Hypothalamus (tissue), 51 donors: ENCODE data around the gene KIF26A.
A peak's percentile ranks its signal among the peaks of the same experiment; 100 is the strongest.
"Not testable (repeated sequence)": the region's sequence is repeated elsewhere in the genome, so short reads cannot be mapped to it uniquely, and the experiment has no call there.

Experiments used
- DNase-seq, 51 donors: peaks; one replicate each; lab custom pipeline; 2025; lab: John Stamatoyannopoulos, UW

Gene KIF26A

DNA sequence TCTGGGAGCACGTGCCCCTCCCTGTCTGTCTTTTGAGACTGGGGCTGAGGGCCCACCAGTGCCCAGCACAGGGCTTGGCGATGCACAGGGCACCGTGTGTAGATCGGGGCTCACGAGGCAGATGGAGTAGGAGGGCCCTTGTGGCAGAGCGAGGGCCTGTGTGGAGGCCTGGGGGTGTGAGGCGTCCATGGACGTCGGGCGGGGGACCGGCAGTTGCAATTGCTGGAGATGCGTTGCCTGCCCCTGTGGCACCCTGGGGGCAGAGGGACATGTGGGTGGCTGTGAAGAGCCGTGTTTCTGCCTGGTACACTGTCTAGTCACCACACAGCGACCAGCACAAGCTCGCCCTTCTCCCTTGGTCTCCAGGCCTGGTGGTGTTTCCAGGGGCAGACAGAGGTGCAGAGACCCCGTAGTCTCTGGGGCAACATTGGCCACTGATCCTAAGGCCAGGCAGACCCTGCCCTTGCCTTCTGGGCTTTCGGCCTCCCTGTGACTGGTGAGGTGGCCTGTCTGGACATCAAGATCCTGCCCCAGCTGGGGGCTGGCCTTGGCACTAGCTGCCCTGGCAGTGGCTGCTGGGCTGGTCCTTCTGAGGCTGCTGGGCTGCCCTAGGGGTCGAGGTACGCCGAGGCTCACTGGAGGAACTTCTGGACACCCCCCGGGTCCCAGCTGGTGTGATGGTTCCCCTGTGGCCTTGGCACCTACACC lies 14.5 kb downstream of the KIF26A start:
- no peak for DNase-seq

DNA sequence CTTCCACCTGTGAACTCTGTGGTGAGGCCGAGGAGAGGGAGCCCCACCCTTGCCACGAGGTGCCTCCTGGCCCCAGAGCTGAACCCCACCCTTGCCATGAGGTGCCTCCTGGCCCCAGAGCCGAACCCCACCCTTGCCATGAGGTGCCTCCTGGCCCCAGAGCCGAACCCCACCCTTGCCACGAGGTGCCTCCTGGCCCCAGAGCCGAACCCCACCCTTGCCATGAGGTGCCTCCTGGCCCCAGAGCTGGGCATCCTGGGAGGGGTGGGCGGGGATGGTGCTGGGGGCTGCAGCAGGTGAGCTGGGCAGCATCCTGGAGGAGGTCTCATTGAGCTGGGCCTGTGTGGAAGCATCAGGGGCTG lies 15.0 kb downstream of the KIF26A start:
- not testable (repeated sequence) for DNase-seq

DNA sequence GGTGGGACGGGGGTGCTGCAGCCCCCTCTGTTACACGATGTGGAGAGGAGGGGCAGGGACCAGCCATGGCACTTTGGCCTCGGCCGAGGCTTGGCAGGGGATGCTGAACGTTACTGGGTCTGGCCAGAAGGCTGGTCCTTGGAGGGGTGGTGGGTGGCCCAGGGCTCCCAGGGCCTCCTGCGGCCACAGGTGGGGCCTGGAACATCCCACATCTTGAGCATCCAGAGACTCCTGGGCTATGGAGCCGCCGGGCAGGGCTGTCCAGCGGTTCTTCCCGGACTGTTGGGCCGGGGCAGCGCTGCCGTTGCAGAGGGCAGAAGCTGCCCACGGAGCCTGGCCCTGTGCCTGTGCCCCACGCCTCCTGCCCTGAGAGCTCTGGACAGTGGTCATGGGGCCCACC lies 15.9 kb downstream of the KIF26A start:
- no peak for DNase-seq

DNA sequence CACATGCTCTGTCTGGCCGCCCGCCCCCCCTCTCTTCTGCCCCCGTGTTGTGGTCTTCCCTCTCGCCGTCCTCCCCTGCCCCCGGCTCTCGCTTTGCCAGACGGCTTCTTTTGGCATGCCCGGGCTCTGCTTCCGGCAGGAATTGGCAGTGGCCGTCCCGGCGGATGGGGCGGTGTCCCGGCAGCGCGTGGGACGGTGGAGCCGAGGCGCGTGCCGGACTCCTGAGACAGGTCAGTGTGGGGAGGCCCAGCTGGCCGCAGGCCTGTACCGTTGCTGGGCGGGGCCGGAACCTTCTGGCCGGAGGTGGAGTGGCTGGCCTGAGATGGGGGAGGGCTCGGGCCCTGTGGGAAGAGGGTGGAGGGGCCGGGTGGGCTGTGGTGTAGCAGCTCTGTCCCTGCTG lies 17.1 kb downstream of the KIF26A start:
- no peak for DNase-seq

DNA sequence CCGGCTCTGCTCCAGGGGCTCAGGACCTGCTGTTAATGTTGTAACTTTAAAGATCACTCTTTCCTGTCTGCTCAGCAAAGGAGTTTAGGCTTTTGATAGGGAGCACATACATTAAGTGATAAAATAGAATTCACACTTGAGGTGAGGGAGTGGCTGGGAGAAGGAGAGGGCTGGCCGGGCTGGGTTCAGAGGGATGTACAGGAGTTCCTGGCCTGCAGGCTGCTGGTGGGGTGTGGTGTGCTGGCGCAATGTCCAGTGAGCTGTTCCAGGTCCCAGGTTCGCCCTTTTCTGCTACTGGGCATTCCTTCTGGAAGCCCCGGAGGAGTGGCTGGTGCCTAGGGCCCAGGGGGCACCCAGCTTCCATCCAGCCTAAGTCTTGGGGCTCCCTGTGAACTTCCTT lies 17.8 kb downstream of the KIF26A start:
- DNase-seq = no peak

DNA sequence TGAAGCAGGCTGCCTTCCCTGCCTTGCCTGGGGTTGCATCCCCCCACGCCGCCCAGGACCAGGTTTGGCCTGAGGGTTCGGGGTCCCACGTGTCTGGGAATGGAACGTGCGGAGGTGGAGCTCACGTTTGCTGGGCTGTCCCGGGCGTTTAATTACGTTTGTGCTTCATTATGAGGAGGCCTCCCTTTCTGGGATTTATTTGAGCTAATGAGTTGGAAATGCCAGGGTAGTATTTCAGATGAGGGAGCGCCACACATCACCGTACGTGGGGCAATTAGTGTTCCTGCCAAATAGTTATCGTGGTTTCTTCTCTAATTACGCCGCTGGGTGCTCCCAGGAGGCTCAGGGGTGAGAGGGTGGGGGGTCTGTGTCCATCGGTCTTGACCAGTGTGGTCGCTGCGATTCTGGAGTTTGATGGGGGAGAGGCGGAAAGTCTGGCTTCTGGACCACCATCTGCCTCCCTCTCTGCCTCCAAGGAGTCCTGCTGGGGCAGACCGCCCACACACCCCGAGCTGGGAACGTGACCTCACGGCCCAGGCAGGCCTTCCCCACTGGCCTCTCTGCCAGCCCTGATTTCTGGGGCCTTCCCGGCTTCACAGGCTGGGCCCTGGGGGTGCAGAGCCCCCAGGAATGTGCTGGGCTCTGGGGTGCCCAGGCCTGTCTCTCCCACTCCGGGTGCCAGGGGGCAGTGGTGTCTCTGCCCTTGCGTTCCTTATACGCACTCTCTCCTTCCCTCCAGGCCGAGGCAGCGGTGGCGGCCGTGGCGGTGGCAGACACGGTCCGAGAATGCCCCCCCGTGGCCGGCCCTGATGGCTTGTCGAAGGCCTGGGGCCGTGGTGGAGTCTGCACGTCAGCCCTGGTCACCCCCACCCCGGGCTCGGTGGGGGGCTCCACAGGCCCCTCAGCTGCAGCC lies 18.9 kb downstream of the KIF26A start:
- no peak for DNase-seq

DNA sequence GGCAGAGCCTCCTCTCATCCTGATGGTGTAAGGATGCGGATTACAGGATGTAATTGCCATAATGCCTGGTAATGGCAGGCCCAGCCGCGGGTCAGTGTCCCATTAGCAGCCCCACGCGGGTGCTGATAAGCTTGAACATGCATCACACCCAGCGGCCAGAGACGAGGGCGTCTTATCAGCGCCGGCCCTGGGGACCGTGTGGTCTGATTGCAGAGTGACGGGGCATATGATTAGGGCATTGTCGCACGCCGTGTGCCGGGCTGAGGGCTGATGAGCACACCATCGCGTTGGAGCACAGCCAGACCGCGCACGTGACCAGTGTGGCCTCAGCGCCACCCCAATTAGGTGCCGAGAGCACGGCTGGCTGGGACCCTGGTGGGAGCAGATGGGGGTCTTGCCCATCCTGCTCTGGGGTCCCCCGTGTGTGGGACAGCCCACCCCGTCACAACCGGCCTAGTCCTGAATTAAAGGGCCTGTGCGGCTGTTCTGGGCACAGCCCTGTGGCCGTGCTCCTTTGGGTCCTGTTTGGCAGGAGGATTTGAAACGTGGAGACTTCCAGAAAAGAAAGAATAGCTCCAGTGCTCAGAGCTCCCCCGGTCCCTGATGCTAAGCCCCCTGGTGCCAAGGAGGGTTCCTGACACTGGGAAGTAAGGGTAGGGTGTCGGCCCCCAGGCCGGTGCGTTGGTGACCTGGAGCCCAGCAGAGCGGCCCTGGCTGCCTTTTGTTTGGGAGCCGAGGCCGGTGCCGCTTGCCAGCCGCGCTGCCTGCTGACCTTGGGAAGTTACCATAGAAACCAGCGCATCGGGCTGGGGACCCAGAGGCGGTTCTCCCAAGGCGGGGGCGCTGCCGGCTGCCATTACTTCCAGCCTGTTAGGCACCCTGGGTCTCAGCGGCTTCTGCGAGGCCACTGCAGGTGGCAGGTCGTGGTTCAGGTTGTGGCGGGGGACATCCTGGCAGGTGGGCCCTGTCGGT lies 20.7 kb downstream of the KIF26A start:
- peak in 30 of 51 donors; percentile 6 to 74 (median 44) for DNase-seq

DNA sequence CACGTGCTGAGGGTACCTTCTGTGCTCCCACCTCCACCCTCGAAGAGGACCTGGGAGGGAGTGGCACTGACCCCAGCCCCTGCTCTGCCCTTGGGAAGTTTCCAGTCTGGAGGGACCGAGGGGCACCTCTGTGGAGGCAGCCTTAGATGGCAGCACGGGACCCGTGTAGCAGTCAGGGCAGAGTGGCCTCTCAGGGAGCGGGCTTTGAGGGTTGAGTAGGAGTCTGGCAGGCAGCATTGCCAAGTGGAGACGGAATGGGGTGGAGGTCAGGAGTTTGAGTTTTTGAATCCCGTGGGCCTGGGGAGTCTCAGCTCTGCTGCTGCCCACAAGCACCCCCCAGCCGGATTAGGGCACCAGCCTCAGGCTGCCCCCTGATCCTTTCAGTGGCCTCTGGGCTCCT lies 21.6 kb downstream of the KIF26A start:
- no peak for DNase-seq

DNA sequence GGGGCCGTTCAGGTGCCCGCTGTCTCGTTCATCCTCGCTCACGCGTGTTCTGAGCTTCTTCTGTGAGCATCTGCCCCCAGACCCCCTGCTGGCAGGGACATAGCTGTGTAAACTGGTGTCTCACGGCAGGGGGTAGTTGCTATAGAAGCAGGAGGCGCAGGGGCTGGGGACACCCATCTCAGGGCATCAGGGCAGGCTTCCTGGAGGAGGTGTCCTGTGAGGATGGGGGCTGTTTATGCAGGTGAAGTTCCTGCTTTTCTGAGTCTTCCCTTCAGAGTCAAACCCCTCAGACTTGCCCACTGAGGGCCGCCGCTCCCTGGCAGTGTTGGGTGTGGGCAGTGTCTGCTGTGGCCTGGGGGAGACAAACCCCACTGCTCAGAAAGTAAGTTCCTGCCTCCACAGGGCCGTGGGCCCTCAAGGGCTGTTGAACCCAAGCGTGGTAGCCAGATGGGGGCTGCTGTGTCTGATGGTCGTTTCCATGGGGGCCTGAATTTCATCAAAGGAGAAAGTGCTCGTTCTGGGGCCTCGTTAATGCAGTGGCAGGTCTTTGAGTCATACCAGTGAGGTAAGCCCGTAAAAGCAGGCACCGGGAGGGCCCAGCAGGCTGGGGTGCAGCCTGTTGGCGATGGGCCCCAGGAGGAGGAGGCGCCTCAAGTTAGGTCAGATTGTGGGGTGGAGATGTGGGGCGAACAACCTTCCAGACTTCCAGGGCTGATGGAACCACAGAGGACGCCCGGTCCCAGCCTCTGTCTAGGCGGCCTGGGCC lies 23.4 kb downstream of the KIF26A start:
- DNase-seq = no peak

DNA sequence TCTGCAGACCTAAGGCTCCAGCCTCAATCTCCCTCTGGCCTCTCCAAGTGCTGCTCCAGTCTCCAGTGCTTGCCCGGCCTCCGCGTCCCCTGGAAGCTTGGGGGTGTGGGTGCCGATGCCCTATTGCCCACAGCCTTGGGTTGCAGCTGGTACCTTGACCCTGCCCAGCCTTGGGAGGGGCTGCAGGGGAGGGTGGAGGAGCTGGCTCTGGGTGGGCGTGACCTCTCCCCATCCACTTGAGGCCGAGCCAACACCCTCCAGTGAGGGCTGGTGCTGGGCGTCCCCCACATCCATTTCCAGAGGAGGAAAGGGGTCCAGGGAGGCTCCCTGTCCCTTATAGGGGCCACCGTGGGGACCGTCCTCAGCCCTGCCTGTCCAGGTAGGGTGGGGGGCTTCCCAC lies 24.1 kb downstream of the KIF26A start:
- DNase-seq = no peak

DNA sequence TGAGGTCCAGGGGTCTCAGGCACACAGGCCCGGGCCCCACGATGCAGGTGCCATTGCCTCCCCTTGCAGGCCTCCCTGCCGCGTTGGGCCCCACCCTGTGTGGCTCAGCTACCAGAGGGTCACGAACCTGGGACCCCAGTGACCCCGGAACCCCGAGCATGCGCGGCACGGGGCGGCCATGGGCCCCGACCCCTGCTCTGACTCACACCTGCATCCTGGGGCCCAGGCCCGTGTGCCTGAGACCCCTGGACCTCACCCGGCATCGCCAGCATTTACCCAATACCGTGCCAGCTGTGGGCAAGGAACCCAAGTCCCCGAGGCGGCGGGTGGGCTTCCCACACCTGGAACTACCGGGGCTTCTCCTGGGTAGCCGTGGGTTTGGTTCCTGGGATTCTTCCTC lies 25.2 kb downstream of the KIF26A start:
- no peak for DNase-seq

DNA sequence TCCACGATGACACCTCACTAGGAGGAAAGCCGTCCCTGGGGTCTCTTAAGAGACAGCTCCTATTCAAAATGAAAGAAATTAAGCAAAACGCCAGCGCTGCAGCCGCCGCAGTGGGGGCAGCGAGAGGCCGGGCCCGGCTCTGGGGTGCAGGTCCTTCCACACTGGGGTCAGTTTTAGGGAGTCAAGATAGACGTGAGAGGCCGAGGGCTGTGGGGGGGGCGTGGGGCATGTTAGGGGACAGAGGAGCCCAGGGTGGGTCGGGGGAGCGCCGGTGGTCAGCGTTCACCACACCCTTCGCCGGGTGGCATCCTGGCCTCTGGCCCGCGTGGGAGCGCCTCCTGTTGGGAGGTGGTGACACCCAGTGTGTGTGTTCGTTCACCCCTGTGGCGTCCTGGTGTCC lies 25.7 kb downstream of the KIF26A start:
- DNase-seq = no peak

DNA sequence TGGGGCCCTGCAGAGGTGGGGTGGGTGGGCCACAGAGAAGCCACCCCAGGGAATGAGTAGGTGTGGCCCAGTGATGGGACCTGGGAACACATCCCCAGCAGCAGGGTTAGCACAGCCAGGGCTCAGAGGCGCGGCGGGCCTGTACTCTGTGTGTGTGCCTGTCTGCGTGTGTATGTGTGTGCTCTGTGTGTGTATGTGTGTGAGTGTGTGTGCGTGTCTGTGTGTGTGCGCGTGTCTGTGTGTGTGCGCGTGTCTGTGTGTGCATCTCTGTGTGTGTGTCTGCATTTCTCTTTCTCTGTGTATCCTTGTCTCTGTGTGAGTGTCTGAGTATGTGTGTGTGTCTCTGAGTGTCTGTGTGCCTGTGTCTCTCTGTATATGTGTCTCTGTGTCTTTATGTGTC lies 26.1 kb downstream of the KIF26A start:
- no peak for DNase-seq

DNA sequence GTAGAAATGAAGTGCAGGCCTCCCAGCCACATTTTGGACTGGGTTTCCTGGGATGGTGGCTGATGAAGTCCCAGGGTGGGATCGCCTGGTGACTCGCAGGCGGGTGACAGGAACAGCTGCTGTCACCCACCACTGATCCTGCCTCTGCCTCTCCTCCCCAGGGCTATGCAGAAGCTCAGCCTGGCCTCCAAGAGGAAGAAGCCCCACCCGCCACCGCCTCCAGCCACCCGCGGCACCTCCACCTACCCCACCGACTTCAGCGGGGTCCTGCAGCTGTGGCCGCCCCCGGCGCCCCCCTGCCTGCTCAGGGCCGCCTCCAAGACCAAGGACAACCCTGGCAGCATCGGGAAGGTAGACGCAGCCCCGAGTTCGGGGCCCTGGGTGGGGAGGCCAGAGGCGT lies 28.3 kb downstream of the KIF26A start:
- no peak for DNase-seq

DNA sequence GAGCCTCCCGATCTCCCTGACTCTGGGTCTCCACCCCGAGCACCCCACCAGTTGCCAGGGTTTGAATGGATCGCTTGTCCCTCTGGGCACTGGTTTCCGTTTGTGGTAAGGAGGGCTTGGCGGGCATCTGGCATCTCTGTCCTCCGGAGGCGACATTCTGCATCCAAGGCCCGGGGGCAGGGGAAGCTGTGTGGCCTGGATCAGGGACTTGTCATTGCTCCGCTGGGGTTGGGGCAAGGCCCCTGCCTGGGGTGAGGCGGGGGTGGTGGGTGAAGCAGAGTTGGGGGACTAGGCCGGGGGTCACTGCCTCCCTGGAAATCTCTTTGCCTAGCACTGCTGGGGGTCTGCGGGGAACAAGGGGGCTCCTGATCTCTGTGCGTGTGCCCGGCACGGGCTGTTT lies 30.2 kb downstream of the KIF26A start:
- DNase-seq = no peak

DNA sequence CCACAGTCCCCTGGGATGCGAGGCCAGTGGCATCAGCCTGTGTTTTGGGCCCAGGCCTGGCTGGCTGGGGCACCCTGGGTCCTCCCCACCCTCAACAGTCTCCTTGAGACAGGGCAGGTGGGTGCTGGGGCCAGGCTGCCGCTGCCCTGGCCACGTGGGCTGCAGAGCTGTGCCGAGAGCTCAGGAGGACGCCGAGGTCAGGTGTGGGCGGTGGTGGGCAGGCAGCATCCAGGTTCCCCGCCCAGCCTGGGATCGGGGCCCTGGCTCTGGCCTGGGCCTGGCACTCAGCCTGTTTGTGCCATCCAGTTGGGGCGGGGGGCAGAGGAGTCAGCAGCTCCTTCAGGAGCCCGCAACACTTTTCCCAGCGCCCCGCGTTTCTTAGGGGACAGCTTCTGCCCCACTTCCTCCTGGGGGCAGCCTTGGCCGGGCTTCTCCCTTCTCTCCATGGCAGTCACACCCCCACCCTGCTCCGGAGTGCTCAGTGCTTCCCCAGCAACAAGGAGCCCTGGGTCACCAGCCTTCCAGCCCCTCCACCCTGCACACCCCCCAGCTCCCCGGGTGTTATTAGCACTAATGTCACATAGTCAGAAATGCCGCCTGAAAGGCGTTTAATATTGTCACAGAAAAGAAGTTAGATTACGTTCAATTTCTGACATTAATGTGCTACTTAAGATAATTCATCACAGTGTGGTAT lies 30.8 kb downstream of the KIF26A start:
- peak in 7 of 51 donors; percentile 8 to 23 (median 18) for DNase-seq

DNA sequence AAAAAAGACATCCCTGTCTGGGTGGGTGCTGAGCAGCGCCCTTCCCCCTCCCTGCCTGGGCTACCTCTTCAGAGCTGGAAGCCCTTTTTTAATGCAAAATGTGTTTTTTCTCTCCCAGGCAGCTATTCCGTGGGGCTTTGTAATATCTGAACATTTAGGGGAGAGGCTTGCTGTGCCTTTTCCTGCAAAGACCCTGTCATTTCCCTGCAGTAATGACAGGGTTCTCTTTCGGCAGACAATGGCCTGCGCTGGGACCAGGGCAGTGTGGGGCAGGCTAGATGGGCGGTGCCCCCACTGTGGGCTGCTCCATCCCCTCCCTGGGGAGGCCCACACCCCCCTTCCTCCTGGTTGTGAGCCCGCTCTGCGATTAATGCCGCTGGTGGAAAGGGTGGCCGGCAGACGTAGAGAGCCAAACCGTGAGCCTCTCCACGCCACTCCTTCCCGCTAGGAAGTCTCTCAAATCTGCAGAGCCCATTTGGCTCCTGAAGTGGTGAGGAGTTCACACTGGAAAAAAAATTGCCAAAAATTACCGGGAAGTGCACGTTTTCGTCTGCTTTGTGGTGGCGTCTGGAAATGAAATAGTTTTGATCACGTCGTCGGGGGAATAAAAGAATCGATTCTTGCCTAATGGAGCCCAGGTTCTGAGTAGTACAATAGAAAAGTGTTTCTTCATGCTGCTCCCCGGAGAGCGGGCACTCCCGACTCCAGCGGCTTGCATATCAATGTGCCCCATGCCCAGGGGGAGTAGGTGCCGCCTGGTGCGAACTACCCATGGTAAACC lies 31.5 kb downstream of the KIF26A start:
- peak in 1 of 51 donors; percentile 22 for DNase-seq

DNA sequence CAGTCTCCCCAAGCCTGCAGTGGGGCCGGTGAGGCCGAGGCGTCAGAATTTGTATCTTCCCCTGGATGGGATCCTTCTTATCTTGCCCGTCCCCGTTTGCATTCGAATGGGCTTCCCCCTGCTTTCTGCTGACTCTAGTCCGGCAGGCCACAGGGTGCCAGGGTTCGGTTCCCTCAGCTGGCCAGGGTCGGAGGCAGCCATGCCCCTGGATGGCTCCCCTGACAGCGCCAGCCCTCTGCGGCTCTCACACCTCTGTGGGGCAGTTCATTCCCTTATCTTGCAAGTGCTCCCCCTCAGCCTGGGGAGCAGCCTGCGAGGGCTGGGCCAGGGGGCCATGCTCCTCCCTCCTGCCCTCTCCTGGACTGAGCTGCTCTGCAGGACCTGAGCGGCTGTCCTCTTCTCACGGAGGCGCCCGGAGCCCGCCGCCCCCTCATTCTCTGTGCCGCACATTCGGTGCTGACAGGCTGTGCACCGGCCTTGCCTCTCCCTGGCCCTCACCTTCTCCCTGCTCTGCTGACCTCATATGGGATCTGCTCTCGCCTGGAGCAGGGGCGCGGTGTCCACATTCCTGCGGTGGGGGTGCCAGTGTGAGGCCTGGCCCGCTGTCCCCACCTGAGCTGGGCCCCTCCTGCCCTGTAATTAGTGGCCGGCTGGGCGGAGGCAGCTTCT lies 32.8 kb downstream of the KIF26A start:
- DNase-seq = no peak
